Activated T-helper 1 cell treated with anti-CD3 and anti-CD28 coated beads, Interleukin-12 subunit alpha, Interleukin-12 subunit beta, Interleukin-2, Interleukin-4 antibody, amounts not matched to agents 30 ng/mL and 10 ng/mL and 1 ng/mL, durations not matched to agents 14 hours and 24 hours and 36 hours (primary cell): ENCODE results near the gene NEMP1. TPM values are rescaled to one million over a fixed set of nuclear protein-coding genes. Genes with fewer than 3 reads are reported as not detected.
"Not testable (repeated sequence)": the region's sequence is repeated elsewhere in the genome, so short reads cannot be mapped to it uniquely, and the experiment has no call there.

Experiments used
- DNase-seq: peaks from one replicate; pipeline ENCODE4 v3.0.0; 2021; ENCODE audit warnings: low spot score
- H3K27ac Mint-ChIP-seq: one replicate; pipeline ENCODE4 v1.8.0; 2021; ENCODE audit warnings: mild to moderate bottlenecking, mixed read lengths
- H3K27me3 Mint-ChIP-seq: one replicate; pipeline ENCODE4 v1.8.0; 2022; ENCODE audit warnings: mild to moderate bottlenecking, moderate library complexity, mixed read lengths; ENCODE audit not compliant: insufficient read depth
- H3K36me3 Mint-ChIP-seq: one replicate; pipeline ENCODE4 v1.8.0; 2021; ENCODE audit warnings: low read depth, mixed read lengths
- H3K4me1 Mint-ChIP-seq: one replicate; pipeline ENCODE4 v1.8.0; 2021; ENCODE audit warnings: low read depth, mixed read lengths
- H3K4me3 Mint-ChIP-seq: one replicate; pipeline ENCODE4 v1.8.0; 2021; ENCODE audit warnings: mild to moderate bottlenecking, moderate library complexity, mixed read lengths
- H3K9me3 Mint-ChIP-seq: one replicate; pipeline ENCODE4 v1.8.0; 2021; ENCODE audit warnings: mixed read lengths
- intact Hi-C: fragments of 100-400 bp; cut with micrococcal nuclease; formaldehyde crosslinking; loops from one replicate; pipeline ENCODE4 v1.15.1; 2024
- total RNA-seq: library from RNA; stranded (reverse); gene quantifications from 2 replicates; pipeline ENCODE4 v1.2.3, GENCODE V29; 2022

Gene NEMP1
- total RNA-seq, 1 donor from 2014 or later: 70.2 TPM

DNA sequence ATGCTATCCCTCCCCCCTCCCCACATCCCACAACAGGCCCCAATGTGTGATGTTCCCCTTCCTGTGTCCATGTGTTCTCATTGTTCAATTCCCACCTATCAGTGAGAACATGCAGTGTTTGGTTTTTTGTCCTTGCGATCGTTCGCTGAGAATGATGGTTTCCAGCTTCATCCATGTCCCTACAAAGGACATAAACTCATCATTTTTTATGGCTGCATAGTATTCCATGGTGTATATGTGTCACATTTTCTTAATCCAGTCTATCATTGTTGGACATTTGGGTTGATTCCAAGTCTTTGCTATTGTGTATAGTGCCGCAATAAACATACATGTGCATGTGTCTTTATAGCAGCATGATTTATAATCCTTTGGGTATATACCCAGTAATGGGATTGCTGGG lies 25.4 kb downstream of the NEMP1 start:
- intact Hi-C loops, H3K27ac Mint-ChIP-seq, H3K27me3 Mint-ChIP-seq, H3K4me3 Mint-ChIP-seq, H3K9me3 Mint-ChIP-seq, DNase-seq: not testable (repeated sequence)
- peaks cover 23% of the 10 kb centered on the region for H3K4me1 Mint-ChIP-seq
- H3K36me3 Mint-ChIP-seq: peaks cover 33% of the 10 kb centered on the region

DNA sequence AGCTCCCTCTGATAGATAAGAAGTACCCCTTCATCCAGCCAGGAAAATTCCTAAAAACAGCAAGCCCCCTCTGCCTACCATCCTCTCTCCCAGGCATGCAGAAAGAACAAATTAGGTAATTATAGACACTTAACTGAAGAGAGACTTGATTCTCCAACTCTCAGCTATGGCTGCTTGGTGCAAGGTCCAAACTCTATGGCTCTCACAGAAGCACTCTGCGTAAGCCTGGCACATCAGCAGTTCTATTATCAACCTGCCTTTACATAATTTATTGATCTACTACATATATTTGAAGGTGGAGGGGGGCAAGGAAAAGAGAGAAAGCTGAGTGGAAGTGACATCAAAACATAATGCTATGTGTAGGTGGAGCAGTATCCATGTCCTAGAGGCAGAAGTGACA lies 27.6 kb downstream of the NEMP1 start:
- Mint-ChIP-seq H3K9me3 (no peaks in the 10 kb centered on the region), H3K4me1 (peaks cover 37% of the 10 kb centered on the region), H3K36me3 (peaks cover 21% of the 10 kb centered on the region), H3K27me3 (no peaks in the 10 kb centered on the region), H3K27ac (no peak overlapping the region), H3K4me3 (no peak overlapping the region)
- no peak for DNase-seq
- intact Hi-C loops: no loop called here

DNA sequence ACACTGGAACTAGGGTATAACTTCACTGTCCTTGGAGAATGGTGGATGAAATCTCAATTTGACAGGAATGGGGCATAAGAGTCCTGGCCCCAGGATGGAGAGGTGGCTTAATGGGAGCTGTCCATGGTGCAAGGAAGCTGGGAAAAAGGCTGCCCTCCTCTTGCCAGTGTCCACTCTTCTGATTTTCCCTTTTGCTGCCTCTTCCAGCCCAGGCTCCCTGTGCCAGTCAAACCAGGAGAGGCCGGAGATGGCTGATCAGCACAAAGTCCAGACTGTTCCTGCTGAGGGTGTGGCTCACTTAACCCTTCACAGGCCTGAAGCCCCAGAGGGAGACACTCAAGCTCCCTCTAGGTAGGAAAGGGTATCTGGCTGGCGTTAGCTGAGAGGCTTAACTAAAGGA lies 28.7 kb downstream of the NEMP1 start, which contains the start of gene MYO1A:
TSS of gene MYO1A (minus strand) at position 240 of the 400 bp plus-strand sequence. CDS start 1,806 bp downstream, outside the sequence.
- Mint-ChIP-seq H3K4me3 (no peak within 1 kb of the TSS), H3K27ac (no peak within 1 kb of the TSS), H3K27me3 (no peaks in the 10 kb centered on the region), H3K4me1 (peaks cover 40% of the 10 kb centered on the region), H3K36me3 (peaks cover 15% of the 10 kb centered on the region), H3K9me3 (no peaks in the 10 kb centered on the region)
- intact Hi-C loops: no loop called here
- no peak for DNase-seq

DNA sequence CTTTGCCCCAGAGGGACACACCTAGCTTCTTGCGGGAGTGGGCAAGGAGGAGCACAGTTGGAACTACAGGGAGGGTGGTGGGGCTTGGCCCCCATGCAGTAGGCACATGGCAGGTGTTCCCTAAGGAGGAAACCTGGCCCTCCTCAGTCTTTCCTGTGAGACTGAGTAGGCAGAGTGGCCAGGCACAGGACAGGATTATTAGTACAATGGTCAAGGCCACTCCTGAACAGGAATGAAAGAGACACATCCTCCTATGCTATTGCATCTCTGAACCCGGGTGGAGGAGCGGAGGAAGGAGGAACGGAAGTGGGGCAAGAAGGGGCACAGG lies 29.5 kb downstream of the NEMP1 start:
- no peaks in the 10 kb centered on the region for H3K27me3 Mint-ChIP-seq

DNA sequence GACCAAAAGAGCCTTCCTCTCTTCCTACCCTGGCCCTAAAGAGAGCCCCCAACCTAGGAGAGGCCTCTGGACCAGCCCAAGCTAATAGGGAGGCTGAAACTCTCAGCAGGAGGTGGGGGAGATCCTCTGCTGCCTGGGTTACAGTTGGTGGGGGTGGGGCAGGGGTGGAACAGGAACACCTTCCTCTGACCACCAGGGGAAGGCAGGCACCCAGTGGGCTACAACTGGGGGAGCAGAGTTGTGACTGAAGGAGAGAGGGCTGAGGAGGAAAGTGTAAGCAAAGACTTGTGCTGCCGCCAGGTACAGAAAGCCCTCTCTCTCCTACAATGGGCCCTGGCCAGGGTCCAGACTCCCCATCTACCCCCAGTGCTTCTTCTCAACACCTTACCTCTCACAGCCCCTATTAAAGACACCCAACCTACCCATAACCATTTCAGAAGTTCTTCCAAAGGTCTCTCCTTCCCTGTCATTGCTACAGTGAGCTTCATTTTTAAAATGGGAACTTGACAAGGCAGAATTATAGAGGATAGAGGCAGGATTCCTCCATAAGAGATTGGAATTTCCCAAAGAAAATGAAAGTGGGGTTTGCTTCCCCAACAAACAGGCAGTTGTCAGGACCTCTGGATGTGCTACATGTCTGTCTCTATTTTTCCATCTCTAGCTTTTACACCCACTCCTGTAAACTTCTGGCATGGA lies 30.0 kb downstream of the NEMP1 start:
- Mint-ChIP-seq H3K36me3 (peaks cover 8% of the 10 kb centered on the region), H3K27me3 (no peaks in the 10 kb centered on the region), H3K27ac (no peak overlapping the region), H3K4me1 (peaks cover 40% of the 10 kb centered on the region), H3K9me3 (no peaks in the 10 kb centered on the region), H3K4me3 (no peak overlapping the region)
- intact Hi-C loops: no loop called here
- no peak for DNase-seq

More for the DNA sequence above, 29.5 kb downstream of the NEMP1 start:
- no peak for DNase-seq
- H3K4me3 Mint-ChIP-seq: no peak overlapping the region
- H3K9me3 Mint-ChIP-seq: no peaks in the 10 kb centered on the region
- H3K36me3 Mint-ChIP-seq: peaks cover 12% of the 10 kb centered on the region
- intact Hi-C loops: no loop called here
- H3K27ac Mint-ChIP-seq: no peak overlapping the region
- H3K4me1 Mint-ChIP-seq: peaks cover 40% of the 10 kb centered on the region

DNA sequence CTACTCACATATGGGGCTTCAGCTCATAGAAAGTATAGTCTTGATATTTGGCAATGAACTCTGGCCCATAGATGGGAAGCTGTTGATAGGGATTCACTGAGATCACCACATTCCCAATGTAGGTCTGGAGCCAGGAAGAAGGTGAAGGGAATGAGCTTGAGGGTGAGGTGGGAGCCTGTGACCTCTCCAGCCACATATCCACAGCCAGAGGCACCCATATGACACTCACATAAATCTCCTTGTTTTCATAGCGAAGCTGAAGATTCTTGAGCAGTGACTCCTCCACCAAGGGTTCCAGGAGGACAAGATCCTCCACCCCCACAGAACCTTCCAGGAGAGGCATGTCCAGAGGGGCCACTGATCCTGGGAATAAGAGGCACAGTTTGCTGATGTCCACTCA lies 30.6 kb downstream of the NEMP1 start:
- H3K27ac Mint-ChIP-seq: peak overlapping the region; percentile 74
- H3K9me3 Mint-ChIP-seq: no peaks in the 10 kb centered on the region
- no peaks in the 10 kb centered on the region for H3K27me3 Mint-ChIP-seq
- H3K36me3 Mint-ChIP-seq: peaks cover 5% of the 10 kb centered on the region
- intact Hi-C loops: loop anchor here (1.0 kb wide), 1 partner anchor 37 kb away; no protein-coding TSS in a partner anchor
- peaks cover 40% of the 10 kb centered on the region for H3K4me1 Mint-ChIP-seq
- DNase-seq: no peak
- no peak overlapping the region for H3K4me3 Mint-ChIP-seq

DNA sequence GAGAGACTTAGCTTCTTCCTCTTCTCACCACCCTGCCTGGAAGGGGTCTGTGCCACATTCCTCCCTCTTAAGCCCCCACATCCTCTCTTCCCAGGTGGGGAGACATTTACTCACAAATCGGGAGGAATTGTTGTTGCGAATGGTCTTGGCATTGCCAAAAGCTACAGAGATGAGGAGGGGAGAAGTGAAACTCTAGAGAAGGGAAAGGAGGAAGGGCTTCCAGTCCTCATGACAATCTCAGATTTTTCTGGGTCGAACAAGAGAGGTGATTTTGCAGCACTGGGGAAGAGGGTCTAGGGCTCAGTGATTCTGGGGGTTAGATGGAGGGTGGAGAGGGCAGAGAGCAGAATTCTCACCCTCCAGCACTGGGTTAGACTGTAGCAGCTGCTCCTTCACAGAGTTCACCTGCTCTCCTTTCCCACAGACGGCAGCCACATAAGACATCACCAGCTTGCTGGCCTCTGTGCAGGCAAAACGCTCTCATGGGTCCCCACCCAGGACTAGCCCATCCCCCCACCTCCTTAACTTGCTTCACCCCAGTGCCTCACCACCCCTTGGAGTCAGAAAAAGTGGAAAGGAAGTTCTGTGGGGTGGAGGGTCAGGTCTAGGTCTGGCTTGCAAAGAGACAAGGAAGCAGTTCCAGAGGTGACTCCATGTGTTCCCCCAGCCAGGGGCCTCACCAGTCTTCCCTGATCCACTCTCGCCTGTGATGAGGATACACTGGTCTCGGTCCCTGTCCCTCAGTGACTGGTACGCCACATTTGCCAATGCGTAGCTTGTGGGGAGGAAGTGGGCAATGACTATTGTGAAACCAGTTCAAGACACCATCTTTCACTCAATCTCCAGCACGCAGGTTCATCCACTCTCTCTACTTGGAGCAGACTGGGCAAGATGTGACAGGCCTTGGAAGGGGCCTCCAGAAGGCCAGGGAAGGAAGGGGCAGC lies 31.4 kb downstream of the NEMP1 start:
- Mint-ChIP-seq H3K36me3 (peaks cover 3% of the 10 kb centered on the region), H3K9me3 (no peaks in the 10 kb centered on the region), H3K4me3 (peak overlapping the region; percentile 34), H3K4me1 (peaks cover 40% of the 10 kb centered on the region), H3K27me3 (peaks cover 2% of the 10 kb centered on the region), H3K27ac (peak overlapping the region; percentile 74)
- DNase-seq: peak; percentile 49
- intact Hi-C loops: loop anchor here (1.0 kb wide), 1 partner anchor 36 kb away; no protein-coding TSS in a partner anchor

DNA sequence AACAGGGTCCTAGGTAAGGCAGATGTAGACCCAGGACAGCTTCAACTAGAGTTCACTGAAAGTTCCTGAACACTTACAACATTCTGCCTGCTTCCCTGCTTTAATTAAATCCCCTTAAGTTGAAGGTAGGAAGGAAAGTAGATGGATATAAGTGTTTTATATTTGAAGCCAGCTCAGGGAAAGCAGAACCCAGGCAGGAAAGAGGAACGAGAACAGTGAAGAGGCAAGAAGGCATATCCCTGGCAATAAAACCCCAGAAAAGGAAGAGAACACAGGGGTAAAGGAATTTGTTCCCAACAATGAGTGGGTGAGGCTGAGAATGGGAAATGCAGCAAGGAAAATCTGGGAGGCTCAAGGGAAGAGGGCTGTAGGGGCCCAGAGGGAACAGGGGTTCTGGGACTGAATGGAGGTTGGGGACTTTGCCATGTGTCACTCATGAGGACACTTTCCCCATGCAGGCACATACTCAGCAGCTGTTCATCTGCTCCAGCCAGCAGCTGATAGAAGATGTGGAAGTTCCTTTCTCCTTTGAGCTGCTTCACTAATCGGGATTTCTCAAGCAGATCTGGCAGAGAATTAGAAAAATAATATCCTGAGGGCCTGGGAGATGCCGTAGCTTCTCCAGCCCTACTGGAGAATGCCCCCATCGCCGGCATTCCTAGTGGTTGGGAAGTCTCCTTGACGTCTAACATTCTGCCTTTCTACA lies 32.4 kb downstream of the NEMP1 start:
- Mint-ChIP-seq H3K27me3 (peaks cover 3% of the 10 kb centered on the region), H3K4me3 (no peak overlapping the region), H3K27ac (peak overlapping the region; percentile 31), H3K36me3 (peaks cover 3% of the 10 kb centered on the region), H3K9me3 (no peaks in the 10 kb centered on the region), H3K4me1 (peaks cover 38% of the 10 kb centered on the region)
- DNase-seq: no peak
- intact Hi-C loops: no loop called here

DNA sequence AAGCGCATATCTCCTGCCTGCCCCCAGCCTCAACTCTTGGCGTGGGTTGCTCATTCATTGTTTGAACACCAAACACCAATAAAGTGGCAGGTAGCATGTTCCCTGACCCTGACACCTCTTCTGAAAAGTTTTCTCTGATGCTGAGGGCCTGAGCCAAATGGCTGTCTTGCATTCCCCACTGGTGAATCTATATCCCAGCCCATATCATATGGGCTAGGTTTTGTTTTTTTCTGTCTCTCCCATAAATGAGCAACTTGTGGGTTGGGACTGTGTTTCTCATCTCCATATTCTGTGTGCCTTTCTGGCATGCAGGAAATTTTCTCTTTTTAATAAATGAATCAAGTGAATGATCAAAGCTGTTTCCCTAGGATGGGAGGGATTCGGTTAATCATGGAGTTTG lies 33.7 kb downstream of the NEMP1 start:
- H3K27ac Mint-ChIP-seq: no peak overlapping the region
- DNase-seq: no peak
- peaks cover 3% of the 10 kb centered on the region for H3K36me3 Mint-ChIP-seq
- no peak overlapping the region for H3K4me3 Mint-ChIP-seq
- peaks cover 8% of the 10 kb centered on the region for H3K27me3 Mint-ChIP-seq
- intact Hi-C loops: no loop called here
- H3K4me1 Mint-ChIP-seq: peaks cover 34% of the 10 kb centered on the region
- H3K9me3 Mint-ChIP-seq: no peaks in the 10 kb centered on the region

DNA sequence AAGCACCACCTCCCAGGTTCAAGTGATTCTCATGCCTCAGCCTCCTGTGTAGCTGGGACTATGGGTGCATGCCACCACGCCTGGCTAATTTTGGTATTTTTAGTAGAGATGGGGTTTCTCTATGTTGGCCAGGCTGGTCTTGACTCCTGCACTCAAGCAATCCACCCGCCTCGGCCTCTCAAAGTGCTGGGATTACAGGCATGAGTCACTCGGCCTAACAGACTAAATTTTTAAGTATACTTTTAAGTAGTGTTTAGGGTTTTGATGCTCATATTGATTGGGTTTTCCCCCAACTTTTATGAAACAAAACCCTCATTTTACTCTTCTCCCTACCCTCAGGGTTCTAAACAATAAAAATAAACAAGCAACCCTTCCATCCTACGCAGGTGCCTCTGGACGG lies 34.1 kb downstream of the NEMP1 start:
- peaks cover 3% of the 10 kb centered on the region for H3K36me3 Mint-ChIP-seq
- no peak overlapping the region for H3K4me3 Mint-ChIP-seq
- H3K9me3 Mint-ChIP-seq: no peaks in the 10 kb centered on the region
- H3K4me1 Mint-ChIP-seq: peaks cover 34% of the 10 kb centered on the region
- DNase-seq: no peak
- intact Hi-C loops: no loop called here
- no peak overlapping the region for H3K27ac Mint-ChIP-seq
- H3K27me3 Mint-ChIP-seq: peaks cover 8% of the 10 kb centered on the region

DNA sequence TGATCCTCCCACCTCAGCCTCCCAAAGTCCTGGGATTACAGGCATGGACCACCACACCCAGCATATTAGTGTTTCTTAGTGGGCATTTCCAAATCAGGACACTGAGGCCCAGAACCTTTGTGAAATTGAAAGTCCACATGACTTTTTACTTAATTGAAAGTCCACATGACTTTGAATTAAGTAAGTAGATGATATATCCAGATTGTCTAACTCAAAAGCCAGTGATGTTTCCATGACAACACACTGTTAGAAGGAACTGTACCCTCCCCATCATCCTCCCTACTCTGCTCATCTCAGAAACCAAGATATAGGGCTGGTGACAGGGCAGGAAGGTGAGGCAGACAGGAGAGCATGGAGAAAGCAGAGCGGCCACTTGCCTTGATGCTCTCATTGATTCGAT lies 35.9 kb downstream of the NEMP1 start:
- Mint-ChIP-seq H3K9me3 (no peaks in the 10 kb centered on the region), H3K27ac (no peak overlapping the region), H3K27me3 (peaks cover 8% of the 10 kb centered on the region), H3K4me1 (peaks cover 20% of the 10 kb centered on the region), H3K36me3 (peaks cover 3% of the 10 kb centered on the region), H3K4me3 (no peak overlapping the region)
- no peak for DNase-seq
- intact Hi-C loops: no loop called here

DNA sequence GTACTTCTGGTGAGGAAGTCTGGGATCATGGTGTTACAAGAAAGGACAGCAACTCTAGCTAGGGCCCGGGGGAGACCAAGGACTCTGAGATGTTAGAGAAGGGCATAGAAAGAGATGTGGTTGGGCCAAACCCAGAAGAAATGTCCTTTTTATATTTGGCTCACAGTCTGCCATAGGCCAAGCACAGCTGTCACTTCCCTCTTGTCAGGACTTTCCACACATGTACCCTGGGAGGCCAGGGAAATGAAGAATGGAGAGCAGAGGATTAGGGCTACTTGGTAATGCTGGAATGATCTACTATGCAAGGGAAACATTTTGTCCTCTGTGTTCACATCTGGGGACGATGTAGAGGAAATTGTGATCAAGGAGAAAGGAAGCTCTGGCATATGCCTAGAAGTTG lies 37.8 kb downstream of the NEMP1 start:
- intact Hi-C loops: no loop called here
- Mint-ChIP-seq H3K9me3 (no peaks in the 10 kb centered on the region), H3K27ac (peak overlapping the region; percentile 22), H3K4me1 (peaks cover under 1% of the 10 kb centered on the region), H3K4me3 (no peak overlapping the region), H3K27me3 (peaks cover 8% of the 10 kb centered on the region), H3K36me3 (peaks cover 2% of the 10 kb centered on the region)
- no peak for DNase-seq

DNA sequence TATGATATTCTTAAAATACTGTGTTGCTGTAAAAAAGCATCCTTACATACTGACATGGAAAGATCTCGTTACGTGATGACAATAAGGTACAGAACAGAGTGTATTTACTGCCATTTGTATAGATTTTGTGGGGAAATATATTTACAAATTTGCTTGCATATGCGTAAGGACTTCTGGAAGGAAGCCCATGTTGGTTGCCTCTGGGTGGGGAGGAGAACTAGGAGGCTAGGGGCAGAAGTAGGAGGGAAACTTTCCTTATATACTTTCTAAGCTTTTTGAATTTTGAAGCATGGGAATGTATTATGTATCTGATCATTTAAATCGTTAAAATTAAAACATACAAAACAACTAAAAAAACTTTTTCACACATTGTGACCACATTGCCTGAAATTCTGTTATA lies 38.4 kb downstream of the NEMP1 start:
- Mint-ChIP-seq H3K9me3 (no peaks in the 10 kb centered on the region), H3K27ac (no peak overlapping the region), H3K4me3 (no peak overlapping the region), H3K27me3 (peaks cover 8% of the 10 kb centered on the region), H3K4me1 (no peaks in the 10 kb centered on the region), H3K36me3 (peaks cover 4% of the 10 kb centered on the region)
- DNase-seq: no peak
- intact Hi-C loops: no loop called here
